NT2/D1 (cell line): ENCODE results near the gene ULK4.

Experiments used
- SUZ12 ChIP-seq: IDR thresholded peaks from 2 replicates; pipeline ENCODE4 v1.6.1; 2011; ENCODE audit not compliant: insufficient read length, insufficient read depth; ENCODE audit errors: extremely low read depth
- YY1 ChIP-seq: IDR thresholded peaks from 2 replicates; pipeline ENCODE4 v1.6.1; 2011; ENCODE audit not compliant: insufficient read length, insufficient read depth
- ZNF274 ChIP-seq: IDR thresholded peaks from 2 replicates; pipeline ENCODE4 v1.6.1; 2011; ENCODE audit warnings: mild to moderate bottlenecking, low read depth, low read length

GRCh38 chr3:41293169-41293681, 668.7 kb downstream of the ULK4 start:
- TF ChIP-seq ZNF274 = no peak
- TF ChIP-seq SUZ12 = no peak
- no peak for TF ChIP-seq YY1
